Measurements from ENCODE around the gene MYH9.

DNA sequence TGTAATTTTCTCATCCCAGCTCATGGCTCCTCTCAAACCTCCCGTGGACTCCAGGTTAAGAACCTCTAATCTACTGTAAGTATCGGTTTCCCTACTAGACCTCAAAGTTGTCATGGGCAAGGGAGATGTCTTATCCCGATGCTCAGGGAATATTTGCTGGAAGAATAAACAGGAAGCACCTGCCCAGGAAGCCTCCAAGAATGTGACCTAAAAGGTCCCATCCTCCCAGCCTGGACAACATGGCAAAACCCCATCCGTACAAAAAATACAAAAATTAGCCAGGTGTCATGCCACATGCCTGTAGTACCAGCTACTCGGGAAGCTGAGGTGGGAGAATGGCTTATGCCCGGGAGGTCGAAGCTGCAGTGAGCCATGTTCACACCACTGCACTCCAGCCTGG, 72.4 kb downstream of the MYH9 start:
- TF ChIP-seq, protein P1, sequence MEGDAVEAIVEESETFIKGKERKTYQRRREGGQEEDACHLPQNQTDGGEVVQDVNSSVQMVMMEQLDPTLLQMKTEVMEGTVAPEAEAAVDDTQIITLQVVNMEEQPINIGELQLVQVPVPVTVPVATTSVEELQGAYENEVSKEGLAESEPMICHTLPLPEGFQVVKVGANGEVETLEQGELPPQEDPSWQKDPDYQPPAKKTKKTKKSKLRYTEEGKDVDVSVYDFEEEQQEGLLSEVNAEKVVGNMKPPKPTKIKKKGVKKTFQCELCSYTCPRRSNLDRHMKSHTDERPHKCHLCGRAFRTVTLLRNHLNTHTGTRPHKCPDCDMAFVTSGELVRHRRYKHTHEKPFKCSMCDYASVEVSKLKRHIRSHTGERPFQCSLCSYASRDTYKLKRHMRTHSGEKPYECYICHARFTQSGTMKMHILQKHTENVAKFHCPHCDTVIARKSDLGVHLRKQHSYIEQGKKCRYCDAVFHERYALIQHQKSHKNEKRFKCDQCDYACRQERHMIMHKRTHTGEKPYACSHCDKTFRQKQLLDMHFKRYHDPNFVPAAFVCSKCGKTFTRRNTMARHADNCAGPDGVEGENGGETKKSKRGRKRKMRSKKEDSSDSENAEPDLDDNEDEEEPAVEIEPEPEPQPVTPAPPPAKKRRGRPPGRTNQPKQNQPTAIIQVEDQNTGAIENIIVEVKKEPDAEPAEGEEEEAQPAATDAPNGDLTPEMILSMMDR (IDR thresholded peaks at IDR 0.05; ENCODE audit: insufficient read depth, low read length, poor library complexity, severe bottlenecking) = no peak
- TF ChIP-seq EZH2phosphoT487 (conservative IDR thresholded peaks at IDR 0.05; ENCODE audit: low read length) = no peak

All from SU-DHL-6 (cell line).